ENCODE data around the gene TAS2R5. TPM values are rescaled to one million over a fixed set of nuclear protein-coding genes. Genes with fewer than 3 reads are reported as not detected.
"Not testable (repeated sequence)": the region's sequence is repeated elsewhere in the genome, so short reads cannot be mapped to it uniquely, and the experiment has no call there.

TAS2R5 gene
- total and polyA plus RNA-seq, 2 experiments from 2014 or later = 0.12 to 1.1 TPM

DNA sequence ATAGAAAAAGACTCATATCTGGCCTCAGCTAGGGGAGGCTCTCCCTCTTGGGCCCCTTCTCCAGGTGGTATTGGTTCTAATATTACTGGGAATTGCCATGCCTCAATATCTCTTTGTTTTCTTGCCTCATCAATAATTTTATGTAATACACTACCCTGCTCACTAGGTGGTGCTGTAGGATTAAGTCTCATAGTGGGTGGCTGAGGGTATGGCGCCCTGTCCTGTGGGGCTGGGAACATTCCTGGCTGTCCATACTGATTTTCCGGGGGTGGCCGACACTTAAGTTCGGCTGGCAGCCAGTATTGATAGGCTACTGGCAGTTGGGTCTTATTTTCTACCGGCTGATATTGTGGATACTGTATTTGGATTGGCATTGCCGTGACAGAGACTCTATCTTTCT is 35.1 kb upstream of the TAS2R5 start:
- TF ChIP-seq, protein P1, sequence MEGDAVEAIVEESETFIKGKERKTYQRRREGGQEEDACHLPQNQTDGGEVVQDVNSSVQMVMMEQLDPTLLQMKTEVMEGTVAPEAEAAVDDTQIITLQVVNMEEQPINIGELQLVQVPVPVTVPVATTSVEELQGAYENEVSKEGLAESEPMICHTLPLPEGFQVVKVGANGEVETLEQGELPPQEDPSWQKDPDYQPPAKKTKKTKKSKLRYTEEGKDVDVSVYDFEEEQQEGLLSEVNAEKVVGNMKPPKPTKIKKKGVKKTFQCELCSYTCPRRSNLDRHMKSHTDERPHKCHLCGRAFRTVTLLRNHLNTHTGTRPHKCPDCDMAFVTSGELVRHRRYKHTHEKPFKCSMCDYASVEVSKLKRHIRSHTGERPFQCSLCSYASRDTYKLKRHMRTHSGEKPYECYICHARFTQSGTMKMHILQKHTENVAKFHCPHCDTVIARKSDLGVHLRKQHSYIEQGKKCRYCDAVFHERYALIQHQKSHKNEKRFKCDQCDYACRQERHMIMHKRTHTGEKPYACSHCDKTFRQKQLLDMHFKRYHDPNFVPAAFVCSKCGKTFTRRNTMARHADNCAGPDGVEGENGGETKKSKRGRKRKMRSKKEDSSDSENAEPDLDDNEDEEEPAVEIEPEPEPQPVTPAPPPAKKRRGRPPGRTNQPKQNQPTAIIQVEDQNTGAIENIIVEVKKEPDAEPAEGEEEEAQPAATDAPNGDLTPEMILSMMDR (IDR thresholded peaks at IDR 0.05; ENCODE audit: low read depth, low read length) = peak; percentile 38
- Histone ChIP-seq H3K27ac (no peak overlapping the region), H3K36me3 (peaks cover 21% of the 10 kb centered on the region), H3K27me3 (no peaks in the 10 kb centered on the region), H3K4me3 (no peak overlapping the region), H3K9me3 (ENCODE audit: low read depth) (peaks cover 3% of the 10 kb centered on the region), H3K4me1 (ENCODE audit: low read depth) (no peaks in the 10 kb centered on the region)
- DNase-seq (ENCODE audit: low read depth in 1 of 2, low spot score in 1 of 2) = peak; percentile 28 to 52

DNA sequence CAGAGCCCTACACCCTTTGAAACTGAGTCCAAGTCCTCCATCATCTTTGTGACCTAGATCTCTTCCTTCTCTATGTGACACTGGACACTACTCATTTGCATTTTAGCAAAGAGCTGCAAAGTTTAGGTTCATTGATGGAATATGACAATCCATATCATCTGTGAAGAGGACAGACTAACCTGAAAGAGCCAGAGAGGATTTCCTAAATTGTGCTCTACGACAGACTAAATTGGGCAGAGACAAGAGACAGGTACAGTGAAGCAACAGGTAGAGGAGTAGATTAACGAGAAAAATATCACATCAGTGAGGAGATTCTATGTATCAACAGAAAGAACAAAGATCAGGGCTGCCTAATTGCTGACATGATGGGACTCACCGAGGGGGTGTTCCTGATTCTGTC is 26.2 kb upstream of the TAS2R5 start, which contains the start of gene TAS2R3:
Gene TAS2R3 (plus strand): TSS at position 301 of the 400 bp plus-strand sequence. CDS start 62 bp downstream, at position 363.
- Histone ChIP-seq H3K9me3 (ENCODE audit: low read depth) (no peaks in the 10 kb centered on the region), H3K27me3 (no peaks in the 10 kb centered on the region), H3K27ac (no peak within 1 kb of the TSS), H3K36me3 (no peaks in the 10 kb centered on the region), H3K4me1 (ENCODE audit: low read depth) (no peaks in the 10 kb centered on the region), H3K4me3 (no peak within 1 kb of the TSS)
- DNase-seq (ENCODE audit: low read depth in 1 of 2, low spot score in 1 of 2) = no peak
- TF ChIP-seq, protein P1 (IDR thresholded peaks at IDR 0.05; ENCODE audit: low read depth, low read length) = no peak

GRCh38 chr7:141770083-141770583 is 19.9 kb upstream of the TAS2R5 start:
- H3K9me3 ChIP-seq (ENCODE audit: low read depth); H3K36me3 ChIP-seq; DNase-seq (ENCODE audit: low read depth in 1 of 2, low spot score in 1 of 2); H3K27ac ChIP-seq; H3K27me3 ChIP-seq; H3K4me1 ChIP-seq (ENCODE audit: low read depth); H3K4me3 ChIP-seq: not testable (repeated sequence)

- Histone ChIP-seq H3K27me3 (no peaks in the 10 kb centered on the region), H3K36me3 (no peaks in the 10 kb centered on the region), H3K27ac (no peak within 1 kb of the TSS), H3K4me3 (no peak within 1 kb of the TSS), H3K9me3 (ENCODE audit: low read depth) (no peaks in the 10 kb centered on the region), H3K4me1 (ENCODE audit: low read depth) (no peaks in the 10 kb centered on the region)
- DNase-seq (ENCODE audit: low read depth in 1 of 2, low spot score in 1 of 2) = no peak
- TF ChIP-seq, protein P1 (IDR thresholded peaks at IDR 0.05; ENCODE audit: low read depth, low read length) = no peak
Measured at GRCh38 chr7:141776374-141776773, 13.6 kb upstream of the TAS2R5 start, which contains the start of gene TAS2R4. TSS of gene TAS2R4 (plus strand) at chr7:141776674. CDS start at chr7:141778489, 1,815 bp downstream.

DNA sequence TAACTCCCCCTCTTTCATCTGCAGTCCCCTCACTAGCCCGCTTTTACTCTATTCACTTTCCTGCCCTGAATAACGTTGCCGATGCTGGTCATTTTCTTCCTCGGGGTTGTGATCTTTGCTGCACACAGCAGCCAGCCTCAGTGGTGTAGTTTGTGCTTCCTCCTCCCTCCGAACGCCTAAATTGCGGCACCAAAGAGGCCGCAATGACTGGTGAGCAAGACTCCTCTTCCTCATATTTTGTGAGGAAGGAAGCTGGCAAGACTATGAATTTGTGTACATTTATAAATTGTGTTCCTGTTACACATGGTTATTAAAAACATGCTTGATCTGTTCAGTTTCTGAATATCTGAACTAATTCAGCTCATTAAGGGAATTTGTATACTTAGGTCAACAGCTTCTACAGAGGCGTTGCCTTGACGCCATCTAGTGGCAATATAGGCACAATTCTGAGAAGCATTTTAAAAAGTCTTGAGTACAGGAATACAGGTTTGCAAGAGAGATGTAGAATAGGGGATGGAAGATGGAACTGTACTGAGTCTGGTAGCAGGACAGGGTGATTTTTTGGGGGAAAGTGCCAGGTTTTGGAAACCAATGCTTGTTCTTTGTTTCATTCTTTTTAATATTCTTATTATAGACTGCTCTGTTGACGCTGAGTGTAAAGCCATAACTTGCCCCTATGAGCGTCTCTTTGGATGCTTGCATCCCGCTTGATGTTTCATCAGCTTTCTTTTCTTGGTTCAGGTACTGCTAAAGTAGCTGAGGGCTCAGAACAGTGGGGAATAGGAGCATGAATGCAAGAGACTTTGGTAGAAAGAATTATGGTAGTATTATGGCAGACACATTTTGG is 4.1 kb upstream of the TAS2R5 start:
- H3K9me3 ChIP-seq (ENCODE audit: low read depth) = no peaks in the 10 kb centered on the region
- no peaks in the 10 kb centered on the region for H3K27me3 ChIP-seq
- peaks cover 4% of the 10 kb centered on the region for H3K36me3 ChIP-seq
- no peaks in the 10 kb centered on the region for H3K4me1 ChIP-seq (ENCODE audit: low read depth)
- TF ChIP-seq, protein P1 (IDR thresholded peaks at IDR 0.05; ENCODE audit: low read depth, low read length) = peak; percentile 83
- H3K27ac ChIP-seq = no peak overlapping the region
- no peak overlapping the region for H3K4me3 ChIP-seq
- DNase-seq (ENCODE audit: low read depth in 1 of 2, low spot score in 1 of 2) = peak; percentile 62 to 70

DNA sequence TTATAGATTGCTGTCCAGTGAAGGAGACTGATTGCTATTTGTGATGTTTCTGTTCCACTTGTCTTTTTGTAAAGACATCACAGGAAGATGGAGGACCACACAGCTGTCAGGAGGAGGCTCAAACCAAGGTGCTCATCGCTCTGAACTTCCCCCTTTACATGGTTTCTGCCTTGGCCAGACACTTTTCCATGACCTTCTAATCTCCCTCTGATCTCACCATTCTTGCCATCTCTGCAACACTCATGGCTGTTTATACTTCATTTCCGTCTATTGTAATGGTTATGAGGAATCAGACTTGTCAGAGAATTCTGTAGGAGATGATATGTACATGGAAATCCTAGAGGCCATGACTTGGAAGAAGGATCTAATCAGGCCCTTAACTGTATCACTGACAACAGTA is 1.7 kb upstream of the TAS2R5 start:
- H3K9me3 ChIP-seq (ENCODE audit: low read depth) = no peaks in the 10 kb centered on the region
- H3K4me3 ChIP-seq = no peak overlapping the region
- H3K4me1 ChIP-seq (ENCODE audit: low read depth) = no peaks in the 10 kb centered on the region
- no peak for DNase-seq (ENCODE audit: low read depth in 1 of 2, low spot score in 1 of 2)
- peaks cover 4% of the 10 kb centered on the region for H3K36me3 ChIP-seq
- no peak overlapping the region for H3K27ac ChIP-seq
- H3K27me3 ChIP-seq = no peaks in the 10 kb centered on the region
- TF ChIP-seq, protein P1 (IDR thresholded peaks at IDR 0.05; ENCODE audit: low read depth, low read length) = no peak

Data from cardiac muscle cell (in vitro differentiated cells and primary cell).